PFSK-1 (cell line): ENCODE measurements around the gene ATP6V0D1.

Experiments used
- FOXP2 ChIP-seq: optimal IDR thresholded peaks from 2 replicates; pipeline ENCODE3; 2011; ENCODE audit warnings: borderline replicate concordance, control low read depth, inconsistent platforms; ENCODE audit not compliant: insufficient read depth; ENCODE audit errors: extremely low read length, extremely low read depth
- POLR2AphosphoS5 ChIP-seq: IDR thresholded peaks from 2 replicates; pipeline ENCODE4 v1.6.1; 2012; ENCODE audit warnings: low read depth, mild to moderate bottlenecking, control low read depth, low read length, moderate library complexity
- SIN3A ChIP-seq: IDR thresholded peaks from 2 replicates; pipeline ENCODE4 v1.6.1; 2012; ENCODE audit warnings: mild to moderate bottlenecking, low read length, moderate library complexity, borderline replicate concordance; ENCODE audit not compliant: insufficient read depth
- TAF1 ChIP-seq: IDR thresholded peaks from 2 replicates; pipeline ENCODE4 v1.6.1; 2012; ENCODE audit warnings: low read length, control low read depth, borderline replicate concordance; ENCODE audit not compliant: insufficient read depth
- TF ChIP-seq, protein P1 (sequence below), 2 experiments: IDR thresholded peaks; 2 replicates each; pipeline versions ENCODE4 v1.6.1 to v1.8.0; 2011 to 2012; ENCODE audit warnings: low read depth in 2 of 2, low read length in 2 of 2, control low read depth in 1 of 2, inconsistent platforms in 1 of 2, mild to moderate bottlenecking in 1 of 2, moderate library complexity in 1 of 2; ENCODE audit not compliant: insufficient read depth in 1 of 2

The ATP6V0D1 gene

DNA sequence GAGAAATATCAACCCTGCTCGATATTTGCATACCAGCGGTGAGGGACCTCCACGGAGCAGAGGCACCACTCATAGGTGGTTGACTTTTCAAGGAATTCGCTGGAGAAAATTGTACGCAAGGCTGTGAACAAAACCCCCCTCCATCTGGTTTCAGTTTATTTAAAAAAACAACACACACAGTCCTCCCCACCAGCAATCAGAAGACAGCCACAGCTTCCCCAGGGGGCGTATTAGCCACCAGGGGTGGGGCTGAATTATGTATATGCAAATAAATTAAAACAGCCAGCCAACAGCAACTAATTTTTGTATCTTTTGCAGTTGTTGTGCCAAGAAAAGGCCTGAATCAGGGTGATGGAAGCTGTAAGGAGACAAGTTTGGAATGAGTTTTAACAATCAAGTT, 55.9 kb downstream of the ATP6V0D1 start:
- TF ChIP-seq, protein P1, sequence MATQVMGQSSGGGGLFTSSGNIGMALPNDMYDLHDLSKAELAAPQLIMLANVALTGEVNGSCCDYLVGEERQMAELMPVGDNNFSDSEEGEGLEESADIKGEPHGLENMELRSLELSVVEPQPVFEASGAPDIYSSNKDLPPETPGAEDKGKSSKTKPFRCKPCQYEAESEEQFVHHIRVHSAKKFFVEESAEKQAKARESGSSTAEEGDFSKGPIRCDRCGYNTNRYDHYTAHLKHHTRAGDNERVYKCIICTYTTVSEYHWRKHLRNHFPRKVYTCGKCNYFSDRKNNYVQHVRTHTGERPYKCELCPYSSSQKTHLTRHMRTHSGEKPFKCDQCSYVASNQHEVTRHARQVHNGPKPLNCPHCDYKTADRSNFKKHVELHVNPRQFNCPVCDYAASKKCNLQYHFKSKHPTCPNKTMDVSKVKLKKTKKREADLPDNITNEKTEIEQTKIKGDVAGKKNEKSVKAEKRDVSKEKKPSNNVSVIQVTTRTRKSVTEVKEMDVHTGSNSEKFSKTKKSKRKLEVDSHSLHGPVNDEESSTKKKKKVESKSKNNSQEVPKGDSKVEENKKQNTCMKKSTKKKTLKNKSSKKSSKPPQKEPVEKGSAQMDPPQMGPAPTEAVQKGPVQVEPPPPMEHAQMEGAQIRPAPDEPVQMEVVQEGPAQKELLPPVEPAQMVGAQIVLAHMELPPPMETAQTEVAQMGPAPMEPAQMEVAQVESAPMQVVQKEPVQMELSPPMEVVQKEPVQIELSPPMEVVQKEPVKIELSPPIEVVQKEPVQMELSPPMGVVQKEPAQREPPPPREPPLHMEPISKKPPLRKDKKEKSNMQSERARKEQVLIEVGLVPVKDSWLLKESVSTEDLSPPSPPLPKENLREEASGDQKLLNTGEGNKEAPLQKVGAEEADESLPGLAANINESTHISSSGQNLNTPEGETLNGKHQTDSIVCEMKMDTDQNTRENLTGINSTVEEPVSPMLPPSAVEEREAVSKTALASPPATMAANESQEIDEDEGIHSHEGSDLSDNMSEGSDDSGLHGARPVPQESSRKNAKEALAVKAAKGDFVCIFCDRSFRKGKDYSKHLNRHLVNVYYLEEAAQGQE (IDR thresholded peaks at IDR 0.05; ENCODE audit: insufficient read depth in 1 of 2, low read depth in 2 of 2, low read length in 2 of 2) = no peak

DNA sequence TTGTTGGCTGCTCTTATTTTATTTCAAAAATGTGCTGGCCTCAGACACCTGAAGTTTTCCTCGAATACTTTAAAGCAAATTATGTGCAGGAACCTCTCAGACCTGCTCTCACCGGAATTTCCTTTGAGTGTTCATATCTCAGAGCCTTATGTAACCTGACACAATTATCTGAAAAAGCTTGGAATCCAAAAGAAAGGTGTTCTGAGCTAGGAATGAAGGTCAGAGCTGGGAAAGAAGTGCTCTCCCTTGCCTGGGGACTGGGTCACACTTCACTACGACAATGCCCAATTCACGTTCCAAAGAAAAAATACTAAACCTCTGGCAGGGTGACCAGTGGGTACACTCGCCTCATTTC, 56.7 kb downstream of the ATP6V0D1 start:
- TF ChIP-seq SIN3A (no peak), TAF1 (no peak), FOXP2 (no peak), POLR2AphosphoS5 (no peak)

DNA sequence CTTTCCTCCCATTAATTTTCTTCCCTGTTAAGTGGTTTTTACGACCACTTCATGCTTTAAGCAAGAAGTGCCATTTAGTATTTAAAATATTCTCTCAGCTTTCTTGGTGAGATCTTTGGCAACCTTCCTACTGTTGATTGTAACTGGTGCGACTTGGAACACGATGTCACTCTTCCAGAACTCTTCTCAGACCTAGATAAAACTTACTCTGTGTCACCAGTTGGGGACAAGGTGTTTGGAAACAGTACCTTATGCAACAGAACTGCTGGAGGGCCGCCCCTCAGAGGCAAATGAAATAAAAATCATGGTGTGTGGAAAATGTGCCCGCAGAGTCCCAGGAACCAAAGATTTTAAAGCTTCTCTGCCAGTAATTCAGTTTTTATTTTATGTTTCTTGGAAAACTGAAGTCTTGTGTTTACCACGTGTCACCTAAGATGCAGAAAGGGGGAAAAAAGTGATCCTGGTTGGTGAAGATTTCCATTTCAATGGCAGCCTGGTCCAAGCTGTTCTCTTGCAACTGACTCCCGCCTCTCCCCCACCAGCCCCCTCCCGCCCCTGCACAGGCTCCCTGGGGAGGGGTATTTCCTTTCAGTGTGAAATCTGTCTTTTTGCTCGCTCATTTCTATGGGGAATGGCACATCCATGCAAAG, 57.2 kb downstream of the ATP6V0D1 start:
- no peak for TF ChIP-seq FOXP2
- no peak for TF ChIP-seq TAF1
- no peak for TF ChIP-seq POLR2AphosphoS5
- TF ChIP-seq SIN3A = no peak
- TF ChIP-seq, protein P1 (IDR thresholded peaks at IDR 0.05; ENCODE audit: insufficient read depth in 1 of 2, low read depth in 2 of 2, low read length in 2 of 2) = no peak

DNA sequence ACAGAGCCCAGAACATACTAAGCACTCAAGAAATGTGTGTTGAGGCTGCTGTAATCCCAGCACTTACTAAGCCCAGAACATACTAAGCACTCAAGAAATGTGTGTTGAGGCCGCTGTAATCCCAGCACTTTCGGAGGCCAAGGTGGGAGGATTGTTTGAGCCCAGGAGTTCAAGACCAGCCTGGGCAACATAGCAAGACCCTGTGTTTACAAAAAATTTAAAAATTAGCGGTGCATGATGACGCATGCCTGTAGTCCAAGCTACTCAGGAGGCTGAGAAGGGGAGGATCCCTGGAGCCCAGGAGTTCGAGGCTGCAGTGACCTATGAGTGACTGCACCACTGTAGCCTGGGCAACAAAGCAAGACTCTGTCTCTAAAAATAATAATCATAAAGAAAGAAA, 57.9 kb downstream of the ATP6V0D1 start:
- TF ChIP-seq, protein P1 (IDR thresholded peaks at IDR 0.05; ENCODE audit: insufficient read depth in 1 of 2, low read depth in 2 of 2, low read length in 2 of 2) = no peak
- TF ChIP-seq POLR2AphosphoS5 (no peak), FOXP2 (no peak), TAF1 (no peak), SIN3A (no peak)

DNA sequence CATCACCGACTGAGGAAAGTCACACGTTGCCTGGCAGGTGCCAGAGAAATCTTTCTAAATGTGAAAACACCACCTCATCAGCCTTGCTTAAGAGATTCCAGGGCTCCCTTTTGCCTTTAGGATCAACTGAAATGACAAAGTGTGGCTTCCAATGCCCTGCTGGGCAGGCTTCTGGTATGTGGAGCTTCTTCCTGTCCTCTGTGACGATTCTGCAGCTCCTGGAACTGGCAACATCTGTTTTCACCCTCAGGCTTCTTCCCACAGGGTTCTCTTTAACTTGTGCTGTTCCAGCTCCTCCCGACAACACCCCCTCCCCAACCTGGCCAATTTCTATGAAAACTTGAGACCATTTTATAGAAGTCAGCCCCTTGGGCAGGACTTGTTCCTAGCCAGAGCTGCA, 59.9 kb downstream of the ATP6V0D1 start:
- TF ChIP-seq POLR2AphosphoS5 = no peak
- TF ChIP-seq, protein P1 (IDR thresholded peaks at IDR 0.05; ENCODE audit: insufficient read depth in 1 of 2, low read depth in 2 of 2, low read length in 2 of 2) = no peak
- TF ChIP-seq TAF1 = no peak
- no peak for TF ChIP-seq SIN3A
- TF ChIP-seq FOXP2 = no peak
